HCT116 (cell line): ENCODE measurements around the gene RPL10A. TPM values are rescaled to one million over a fixed set of nuclear protein-coding genes. Genes with fewer than 3 reads are reported as not detected.

Experiments used
- ATAC-seq: fragments of 200-7000 bp; cut with Tn5 transposase; 2 replicates; pipeline ENCODE4 v1.9.1; 2020; ENCODE audit warnings: mild to moderate bottlenecking, moderate library complexity
- BruUV-seq: library from RNA; stranded (reverse); fragments of 400-500 nt; replicated peaks from 2 replicates; lab custom pipeline; 2021; lab: Mats Ljungman, UMichigan
- CTCF ChIA-PET: fragments of 300-600 bp; sonication (Branson Sonifier 250); formaldehyde crosslinking; loops from one replicate; lab custom pipeline; 2021; ENCODE audit warnings: antibody characterized with exemption; lab: Charles Lee
- POLR2A ChIA-PET: fragments of 300-600, 350-600 bp; sonication (Branson Sonifier 250); formaldehyde crosslinking; loops from one replicate; lab custom pipeline; 2021; ENCODE audit warnings: antibody characterized with exemption; lab: Charles Lee
- RAD21 ChIA-PET, 2 experiments: fragments of 300-600 bp; sonication (Branson Sonifier 250); formaldehyde crosslinking; loops; one replicate each; lab custom pipeline; 2023; ENCODE audit warnings: low total read pairs in 2 of 2; ENCODE audit not compliant: uncharacterized antibody in 2 of 2, unreplicated experiment in 2 of 2, low non-redundant PET in 1 of 2; lab: Charles Lee
- DNase-seq: peaks from one replicate; pipeline ENCODE4 v3.0.0-alpha.2; 2010; ENCODE audit warnings: low read depth, low spot score
- H2AFZ ChIP-seq: fragments of 200-600 bp; shearing (Covaris generic), sonication (generic); 2 replicates; pipeline ENCODE4 v1.6.1; 2017; ENCODE audit warnings: low read depth, mixed run types, mixed read lengths, antibody characterized with exemption, low read length; ENCODE audit not compliant: poor library complexity, severe bottlenecking
- H3K27ac ChIP-seq: 2 replicates; pipeline ENCODE4 v1.5.1; 2012; ENCODE audit warnings: low read depth, low read length
- H3K27me3 ChIP-seq: fragments of 200-600 bp; sonication (generic); 2 replicates; pipeline ENCODE4 v1.6.1; 2016; ENCODE audit warnings: mixed run types, low read length, mixed read lengths; ENCODE audit not compliant: insufficient read depth
- H3K36me3 ChIP-seq, 2 experiments: fragments of 200-500 bp in 1 of 2; fragments of 200-600 bp in 1 of 2; sonication (Bioruptor generic) in 1 of 2; sonication (generic) in 1 of 2; 2 replicates each; pipeline versions ENCODE4 v1.5.1 to v1.6.1; 2014 to 2016; ENCODE audit warnings: low read length in 2 of 2, inconsistent platforms in 1 of 2, mixed read lengths in 1 of 2, mixed run types in 1 of 2; ENCODE audit not compliant: insufficient read depth in 2 of 2, control insufficient read depth in 1 of 2
- H3K4me1 ChIP-seq, 2 experiments: fragments of 200-600 bp in 1 of 2; sonication (generic) in 1 of 2; 2 replicates each; pipeline versions ENCODE4 v1.5.1 to v1.6.1; 2012 to 2017; ENCODE audit warnings: low read length in 2 of 2, inconsistent platforms in 1 of 2, mild to moderate bottlenecking in 1 of 2, mixed read lengths in 1 of 2, mixed run types in 1 of 2, moderate library complexity in 1 of 2; ENCODE audit not compliant: insufficient read depth in 2 of 2, control insufficient read depth in 1 of 2
- H3K4me2 ChIP-seq: fragments of 200-600 bp; sonication (generic); 2 replicates; pipeline ENCODE4 v1.6.1; 2017; ENCODE audit warnings: mixed run types, low read length, mixed read lengths
- H3K4me3 ChIP-seq, 2 experiments: fragments of 200-600 bp in 1 of 2; sonication (generic) in 1 of 2; replicated peaks in 1 of 2; 2 replicates each; pipeline ENCODE4 v1.5.1; 2011 to 2016; ENCODE audit warnings: low read length in 2 of 2, control low read depth in 1 of 2, low read depth in 1 of 2, mild to moderate bottlenecking in 1 of 2, mixed read lengths in 1 of 2, mixed run types in 1 of 2
- H3K79me2 ChIP-seq: fragments of 200-600 bp; sonication (generic); 2 replicates; pipeline ENCODE4 v1.6.1; 2017; ENCODE audit warnings: mild to moderate bottlenecking, mixed run types, low read length, moderate library complexity, mixed read lengths; ENCODE audit not compliant: insufficient read depth
- H3K9ac ChIP-seq: fragments of 200-600 bp; sonication (generic); 2 replicates; pipeline ENCODE4 v1.6.1; 2016; ENCODE audit warnings: low read length, mixed read lengths
- H3K9me2 ChIP-seq: fragments of 200-600 bp; sonication (generic), shearing (Covaris generic); 2 replicates; pipeline ENCODE4 v1.6.1; 2017; ENCODE audit warnings: mixed run types, mild to moderate bottlenecking, moderate library complexity; ENCODE audit not compliant: insufficient read depth
- H3K9me3 ChIP-seq, 2 experiments: fragments of 200-500 bp in 1 of 2; fragments of 200-600 bp in 1 of 2; sonication (Bioruptor generic) in 1 of 2; sonication (generic) in 1 of 2; 2 replicates each; pipeline ENCODE4 v1.6.1; 2014 to 2017; ENCODE audit warnings: low read length in 2 of 2, mixed read lengths in 2 of 2, inconsistent platforms in 1 of 2, low read depth in 1 of 2, mild to moderate bottlenecking in 1 of 2, mixed run types in 1 of 2, moderate library complexity in 1 of 2; ENCODE audit not compliant: control insufficient read depth in 1 of 2, insufficient read depth in 1 of 2
- H4K20me1 ChIP-seq: fragments of 200-600 bp; sonication (generic), shearing (Covaris generic); 2 replicates; pipeline ENCODE4 v1.6.1; 2017; ENCODE audit warnings: mixed run types, mild to moderate bottlenecking, moderate library complexity; ENCODE audit not compliant: insufficient read depth
- ATF3 ChIP-seq: IDR thresholded peaks from 2 replicates; pipeline ENCODE4 v1.6.1; 2012
- CEBPB ChIP-seq: IDR thresholded peaks from 2 replicates; pipeline ENCODE4 v1.6.1; 2012; ENCODE audit warnings: low read depth
- ELF1 ChIP-seq: IDR thresholded peaks from 2 replicates; pipeline ENCODE4 v1.6.1; 2012; ENCODE audit warnings: low read depth, borderline replicate concordance
- EZH2 ChIP-seq: fragments of 200-600 bp; sonication (generic); IDR thresholded peaks from 2 replicates; pipeline ENCODE4 v1.6.1; 2017; ENCODE audit warnings: antibody characterized with exemption, mixed run types
- FOSL1 ChIP-seq: IDR thresholded peaks from 2 replicates; pipeline ENCODE4 v1.6.1; 2012; ENCODE audit warnings: low read depth
- MAX ChIP-seq: IDR thresholded peaks from 2 replicates; pipeline ENCODE4 v1.6.1; 2012
- POLR2A ChIP-seq: IDR thresholded peaks from 2 replicates; pipeline ENCODE4 v1.7.0; 2011; ENCODE audit warnings: borderline replicate concordance; ENCODE audit not compliant: insufficient read depth, insufficient read length; ENCODE audit errors: extremely low read depth
- RAD21 ChIP-seq: IDR thresholded peaks from 2 replicates; pipeline ENCODE4 v1.6.1; 2012; ENCODE audit warnings: low read depth, mild to moderate bottlenecking
- REST ChIP-seq: IDR thresholded peaks from 2 replicates; pipeline ENCODE4 v1.6.1; 2012; ENCODE audit warnings: low read depth
- SIN3A ChIP-seq: IDR thresholded peaks from 2 replicates; pipeline ENCODE4 v1.6.1; 2012; ENCODE audit warnings: low read depth
- SRF ChIP-seq: IDR thresholded peaks from 2 replicates; pipeline ENCODE4 v1.6.1; 2012; ENCODE audit warnings: low read depth
- ZBTB33 ChIP-seq: IDR thresholded peaks from 2 replicates; pipeline ENCODE4 v1.6.1; 2011; ENCODE audit warnings: mild to moderate bottlenecking, low read length, moderate library complexity; ENCODE audit not compliant: insufficient replicate concordance; ENCODE audit errors: extremely low read depth
- ZFX ChIP-seq: fragments of 450-650 bp; IDR thresholded peaks from 2 replicates; pipeline ENCODE4 v1.6.1; 2017
- ZNF274 ChIP-seq: fragments of 200-500 bp; sonication (Bioruptor generic); IDR thresholded peaks from 2 replicates; pipeline ENCODE4 v1.6.1; 2014; ENCODE audit warnings: mild to moderate bottlenecking, low read depth, low read length, inconsistent platforms
- intact Hi-C: fragments of 100-400 bp; cut with micrococcal nuclease; formaldehyde crosslinking; loops from 2 replicates; pipeline ENCODE4 v1.10.0; 2022
- total RNA-seq: library from RNA; stranded (reverse); gene quantifications from one replicate; pipeline ENCODE4 v1.2.1, GENCODE V29; 2021; ENCODE audit not compliant: unreplicated experiment

Gene RPL10A
- total RNA-seq, 1 experiment from 2014 or later = 1,981 TPM

GRCh38 chr6:35457907-35458306 lies 10.3 kb upstream of the RPL10A start:
- no peak overlapping the region for H3K4me2 ChIP-seq
- H3K4me3 ChIP-seq = no peak overlapping the region
- intact Hi-C loops = no loop called here
- DNase-seq (no peak), ATAC-seq (no peak)
- ChIA-PET CTCF (interaction anchor here (0.7 kb wide), 1 partner anchor 161 kb away, joined by 3 read pairs; no protein-coding TSS in a partner anchor), POLR2A (no interaction called here), RAD21 (no interaction called here)
- peaks cover 9 to 11% of the 10 kb centered on the region in 2 experiments; a peak in 3 of 4 replicates for H3K4me1 ChIP-seq
- H3K9me3 ChIP-seq = no peaks in the 10 kb centered on the region
- H3K27ac ChIP-seq = no peak overlapping the region
- peaks cover 13 to 22% of the 10 kb centered on the region in 2 experiments; a peak in 3 of 4 replicates for H3K36me3 ChIP-seq
- no peak overlapping the region for H2AFZ ChIP-seq
- H3K27me3 ChIP-seq = no peaks in the 10 kb centered on the region
- no peak overlapping the region for H3K9ac ChIP-seq
- H3K9me2 ChIP-seq = no peaks in the 10 kb centered on the region
- H3K79me2 ChIP-seq = no peaks in the 10 kb centered on the region
- BruUV-seq = no TSS peak
- TF ChIP-seq ZBTB33 (no peak), MAX (no peak), ZNF274 (no peak), EZH2 (no peak), ELF1 (no peak), RAD21 (no peak)
- no peaks in the 10 kb centered on the region for H4K20me1 ChIP-seq

- no peak for ATAC-seq
- TF ChIP-seq MAX = no peak
- no peak for TF ChIP-seq SIN3A
- no peak for TF ChIP-seq SRF
- no peak for TF ChIP-seq REST
- no peak for TF ChIP-seq ATF3
- no peak for TF ChIP-seq ZFX
- TF ChIP-seq FOSL1 = no peak
- no peak for TF ChIP-seq ZNF274
- TF ChIP-seq POLR2A = no peak
- no peak for TF ChIP-seq ELF1
- TF ChIP-seq CEBPB = no peak
These were observed 6.9 kb upstream of the RPL10A start for GRCh38 chr6:35461270-35461669.

More at GRCh38 chr6:35461270-35461669, 6.9 kb upstream of the RPL10A start:
- H3K27me3 ChIP-seq = no peaks in the 10 kb centered on the region
- no peak overlapping the region for H2AFZ ChIP-seq
- no peak overlapping the region for H3K4me2 ChIP-seq
- intact Hi-C loops = no loop called here
- H3K9me3 ChIP-seq = no peaks in the 10 kb centered on the region
- H3K36me3 ChIP-seq = peaks cover 13 to 22% of the 10 kb centered on the region in 2 experiments; a peak in 3 of 4 replicates
- no peaks in the 10 kb centered on the region for H3K4me1 ChIP-seq
- DNase-seq = no peak
- H3K9me2 ChIP-seq = no peaks in the 10 kb centered on the region
- no peaks in the 10 kb centered on the region for H4K20me1 ChIP-seq
- no peak overlapping the region for H3K27ac ChIP-seq
- H3K9ac ChIP-seq = no peak overlapping the region
- ChIA-PET POLR2A (no interaction called here), RAD21 (no interaction called here), CTCF (no interaction called here)
- H3K79me2 ChIP-seq = no peaks in the 10 kb centered on the region
- no peak overlapping the region for H3K4me3 ChIP-seq
- no TSS peak for BruUV-seq
